Measurements from ENCODE around the gene TRIOBP. TPM values are rescaled to one million over a fixed set of nuclear protein-coding genes. Genes with fewer than 3 reads are reported as not detected.
A peak's percentile ranks its signal among the peaks of the same experiment; 100 is the strongest.

The TRIOBP gene
- total and polyA plus RNA-seq, 2 of the 4 experiments (the other 2 are of a cell fraction) = 46.4 to 69.8 TPM

DNA sequence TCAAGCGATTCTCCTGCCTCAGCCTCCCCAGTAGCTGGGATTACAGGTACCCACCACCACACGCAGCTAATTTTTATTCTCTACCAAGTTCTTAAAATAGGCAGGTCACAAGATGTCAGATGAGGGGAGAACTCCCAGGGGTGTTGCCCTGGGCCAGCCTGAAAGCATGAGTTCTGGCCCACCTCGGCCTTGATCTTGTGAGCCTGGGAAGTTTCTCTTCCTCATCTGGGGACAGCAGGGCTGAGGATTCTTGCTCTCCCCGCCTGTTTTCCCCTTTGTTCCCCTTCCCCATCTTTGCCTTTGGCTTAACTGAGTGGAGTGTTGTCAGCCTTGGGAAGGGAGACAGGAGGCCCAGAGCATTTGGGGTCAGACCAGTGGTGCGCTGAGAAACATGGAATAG is 34.8 kb upstream of the TRIOBP start:
- Histone ChIP-seq H4K91ac (ENCODE audit: insufficient read depth, low read depth, low read length) (peak overlapping the region; percentile 52; the same call in 1 of the 2 replicates), H2BK15ac (ENCODE audit: low read depth, low read length) (peak overlapping the region; percentile 78; the same call in 1 of the 3 replicates), H3K4me3 (ENCODE audit: insufficient read depth, low read depth, low read length) (no peak overlapping the region), H4K5ac (ENCODE audit: low read depth, low read length) (no peak overlapping the region), H3K4me2 (ENCODE audit: low read depth, low read length) (no peak overlapping the region), H2AK5ac (ENCODE audit: low read depth, low read length) (peak overlapping the region; percentile 80), H3K14ac (replicated peaks; ENCODE audit: low read depth, low read length) (peak overlapping the region; percentile 67; the same call in 1 of the 2 replicates), H3K56ac (ENCODE audit: extremely low read depth, insufficient read depth, low read length) (no peak overlapping the region), H3K23ac (ENCODE audit: low read depth, low read length) (peak overlapping the region; percentile 37; the same call in 1 of the 2 replicates), H3K4me1 (ENCODE audit: control insufficient read depth, insufficient read depth, low read length) (peaks cover 25% of the 10 kb centered on the region), H3K18ac (ENCODE audit: low read depth, low read length) (no peak overlapping the region), H2BK20ac (ENCODE audit: low read depth, low read length) (peak overlapping the region; percentile 51; the same call in 1 of the 2 replicates), H2AK9ac (replicated peaks; ENCODE audit: low read depth, low read length, poor library complexity) (peak overlapping the region; percentile 75), H3K9me3 (ENCODE audit: control insufficient read depth, insufficient read depth, low read length) (no peaks in the 10 kb centered on the region), H3K27ac (ENCODE audit: insufficient read depth, low read length) (peak overlapping the region; percentile 26; the same call in 1 of the 2 replicates), H3K9ac (ENCODE audit: low read depth, low read length) (0 out of 2 replicates have a peak overlapping the region, but pooled peaks have one; percentile 17), H3K9me1 (ENCODE audit: insufficient read depth, low read length) (peaks cover 11% of the 10 kb centered on the region), H2BK120ac (ENCODE audit: low read depth, low read length) (peak overlapping the region; percentile 59), H3K79me1 (ENCODE audit: low read depth in 1 of 2, low read length in 2 of 2) (peaks cover 39 to 77% of the 10 kb centered on the region in 2 experiments), H2AFZ (replicated peaks; ENCODE audit: low read length, poor library complexity) (peak overlapping the region; percentile 48), H4K20me1 (ENCODE audit: insufficient read depth, low read length) (peaks cover 31% of the 10 kb centered on the region), H3K4ac (ENCODE audit: low read depth, low read length) (peak overlapping the region; percentile 81), H3K36me3 (ENCODE audit: control insufficient read depth, insufficient read depth, low read length) (peaks cover 11% of the 10 kb centered on the region), H3K27me3 (ENCODE audit: control insufficient read depth, insufficient read depth, low read length) (no peaks in the 10 kb centered on the region), H4K8ac (ENCODE audit: low read depth in 2 of 2, low read length in 2 of 2) (0 out of 4 replicates have a peak overlapping the region, but pooled peaks of 1 of the 2 experiments have one; percentile 32), H2BK5ac (ENCODE audit: low read depth, low read length, poor library complexity, severe bottlenecking) (peak overlapping the region; percentile 42)
- ChIA-PET CTCF (interaction anchor here (1.0 to 2.5 kb wide), 4 partner anchors 19 to 114 kb away, joined by 4 to 15 read pairs (median 5); no protein-coding TSS in a partner anchor), POLR2A (ENCODE audit: unreplicated experiment) (interaction anchor here (1.0 to 1.3 kb wide), 2 partner anchors 13 to 16 kb away, joined by 7 to 17 read pairs; partner anchors contain the start of gene LGALS1)
- TF ChIP-seq SMC3 (IDR thresholded peaks at IDR 0.05; ENCODE audit: low read depth, low read length) = no peak
- no peak for TF ChIP-seq RFX5 (IDR thresholded peaks at IDR 0.05; ENCODE audit: low read depth, low read length)
- TF ChIP-seq FOS (IDR thresholded peaks at IDR 0.05; ENCODE audit: low read depth, low read length) = no peak
- no peak for TF ChIP-seq RAD21 (IDR thresholded peaks at IDR 0.05; ENCODE audit: low read length)
- no peak for TF ChIP-seq CEBPB (IDR thresholded peaks at IDR 0.05; ENCODE audit: low read depth, low read length)
- TF ChIP-seq, protein P1, sequence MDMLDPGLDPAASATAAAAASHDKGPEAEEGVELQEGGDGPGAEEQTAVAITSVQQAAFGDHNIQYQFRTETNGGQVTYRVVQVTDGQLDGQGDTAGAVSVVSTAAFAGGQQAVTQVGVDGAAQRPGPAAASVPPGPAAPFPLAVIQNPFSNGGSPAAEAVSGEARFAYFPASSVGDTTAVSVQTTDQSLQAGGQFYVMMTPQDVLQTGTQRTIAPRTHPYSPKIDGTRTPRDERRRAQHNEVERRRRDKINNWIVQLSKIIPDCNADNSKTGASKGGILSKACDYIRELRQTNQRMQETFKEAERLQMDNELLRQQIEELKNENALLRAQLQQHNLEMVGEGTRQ (IDR thresholded peaks at IDR 0.05; ENCODE audit: low read depth, low read length) = no peak
- TF ChIP-seq MAFK (IDR thresholded peaks at IDR 0.05; ENCODE audit: low read depth, low read length) = no peak
- TF ChIP-seq CHD1 (IDR thresholded peaks at IDR 0.05; ENCODE audit: low read depth, low read length) = no peak
- TF ChIP-seq, protein P2, sequence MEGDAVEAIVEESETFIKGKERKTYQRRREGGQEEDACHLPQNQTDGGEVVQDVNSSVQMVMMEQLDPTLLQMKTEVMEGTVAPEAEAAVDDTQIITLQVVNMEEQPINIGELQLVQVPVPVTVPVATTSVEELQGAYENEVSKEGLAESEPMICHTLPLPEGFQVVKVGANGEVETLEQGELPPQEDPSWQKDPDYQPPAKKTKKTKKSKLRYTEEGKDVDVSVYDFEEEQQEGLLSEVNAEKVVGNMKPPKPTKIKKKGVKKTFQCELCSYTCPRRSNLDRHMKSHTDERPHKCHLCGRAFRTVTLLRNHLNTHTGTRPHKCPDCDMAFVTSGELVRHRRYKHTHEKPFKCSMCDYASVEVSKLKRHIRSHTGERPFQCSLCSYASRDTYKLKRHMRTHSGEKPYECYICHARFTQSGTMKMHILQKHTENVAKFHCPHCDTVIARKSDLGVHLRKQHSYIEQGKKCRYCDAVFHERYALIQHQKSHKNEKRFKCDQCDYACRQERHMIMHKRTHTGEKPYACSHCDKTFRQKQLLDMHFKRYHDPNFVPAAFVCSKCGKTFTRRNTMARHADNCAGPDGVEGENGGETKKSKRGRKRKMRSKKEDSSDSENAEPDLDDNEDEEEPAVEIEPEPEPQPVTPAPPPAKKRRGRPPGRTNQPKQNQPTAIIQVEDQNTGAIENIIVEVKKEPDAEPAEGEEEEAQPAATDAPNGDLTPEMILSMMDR (conservative IDR thresholded peaks at IDR 0.05; ENCODE audit: low read depth, low read length) = no peak
- TF ChIP-seq, protein P3, sequence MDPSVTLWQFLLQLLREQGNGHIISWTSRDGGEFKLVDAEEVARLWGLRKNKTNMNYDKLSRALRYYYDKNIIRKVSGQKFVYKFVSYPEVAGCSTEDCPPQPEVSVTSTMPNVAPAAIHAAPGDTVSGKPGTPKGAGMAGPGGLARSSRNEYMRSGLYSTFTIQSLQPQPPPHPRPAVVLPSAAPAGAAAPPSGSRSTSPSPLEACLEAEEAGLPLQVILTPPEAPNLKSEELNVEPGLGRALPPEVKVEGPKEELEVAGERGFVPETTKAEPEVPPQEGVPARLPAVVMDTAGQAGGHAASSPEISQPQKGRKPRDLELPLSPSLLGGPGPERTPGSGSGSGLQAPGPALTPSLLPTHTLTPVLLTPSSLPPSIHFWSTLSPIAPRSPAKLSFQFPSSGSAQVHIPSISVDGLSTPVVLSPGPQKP (IDR thresholded peaks at IDR 0.05; ENCODE audit: borderline replicate concordance, low read depth, low read length) = no peak
- in situ Hi-C loops (cut with MboI; ENCODE audit: low sequenced_read_pairs) = no loop called here
- DNase-seq (no peak), ATAC-seq (ENCODE audit: low read depth) (no peak)
- 100% methylated on average over 1 of the region's 5 CpGs; no CpG with 5 or more reads in 1 of the 2 experiments for WGBS, 2 experiments (ENCODE audit: extremely low coverage in 2 of 2, insufficient read length in 1 of 2)
- dilution Hi-C loops (cut with HindIII; ENCODE audit: low sequenced_read_pairs, unreplicated experiment) = no loop called here
- intact Hi-C loops (cut with micrococcal nuclease) = no loop called here
- no TSS peak for BruUV-seq (replicated peaks)

All from IMR-90 (cell line).